HCT116 (cell line): Measurements from ENCODE around the gene MSI2. TPM values are rescaled to one million over a fixed set of nuclear protein-coding genes. Genes with fewer than 3 reads are reported as not detected.

Source experiments
- ATAC-seq: fragments of 200-7000 bp; cut with Tn5 transposase; 2 replicates; pipeline ENCODE4 v1.9.1; 2020; ENCODE audit warnings: mild to moderate bottlenecking, moderate library complexity
- BruUV-seq: library from RNA; stranded (reverse); fragments of 400-500 nt; replicated peaks from 2 replicates; lab custom pipeline; 2021; lab: Mats Ljungman, UMichigan
- CTCF ChIA-PET: fragments of 300-600 bp; sonication (Branson Sonifier 250); formaldehyde crosslinking; loops from one replicate; lab custom pipeline; 2021; ENCODE audit warnings: antibody characterized with exemption; lab: Charles Lee
- POLR2A ChIA-PET: fragments of 300-600, 350-600 bp; sonication (Branson Sonifier 250); formaldehyde crosslinking; loops from one replicate; lab custom pipeline; 2021; ENCODE audit warnings: antibody characterized with exemption; lab: Charles Lee
- RAD21 ChIA-PET, 2 experiments: fragments of 300-600 bp; sonication (Branson Sonifier 250); formaldehyde crosslinking; loops; one replicate each; lab custom pipeline; 2023; ENCODE audit warnings: low total read pairs in 2 of 2; ENCODE audit not compliant: uncharacterized antibody in 2 of 2, unreplicated experiment in 2 of 2, low non-redundant PET in 1 of 2; lab: Charles Lee
- DNase-seq: peaks from one replicate; pipeline ENCODE4 v3.0.0-alpha.2; 2010; ENCODE audit warnings: low read depth, low spot score
- H2AFZ ChIP-seq: fragments of 200-600 bp; shearing (Covaris generic), sonication (generic); 2 replicates; pipeline ENCODE4 v1.6.1; 2017; ENCODE audit warnings: low read depth, mixed run types, mixed read lengths, antibody characterized with exemption, low read length; ENCODE audit not compliant: poor library complexity, severe bottlenecking
- H3K27ac ChIP-seq: 2 replicates; pipeline ENCODE4 v1.5.1; 2012; ENCODE audit warnings: low read depth, low read length
- H3K27me3 ChIP-seq: fragments of 200-600 bp; sonication (generic); 2 replicates; pipeline ENCODE4 v1.6.1; 2016; ENCODE audit warnings: mixed run types, low read length, mixed read lengths; ENCODE audit not compliant: insufficient read depth
- H3K36me3 ChIP-seq, 2 experiments: fragments of 200-500 bp in 1 of 2; fragments of 200-600 bp in 1 of 2; sonication (Bioruptor generic) in 1 of 2; sonication (generic) in 1 of 2; 2 replicates each; pipeline versions ENCODE4 v1.5.1 to v1.6.1; 2014 to 2016; ENCODE audit warnings: low read length in 2 of 2, inconsistent platforms in 1 of 2, mixed read lengths in 1 of 2, mixed run types in 1 of 2; ENCODE audit not compliant: insufficient read depth in 2 of 2, control insufficient read depth in 1 of 2
- H3K4me1 ChIP-seq, 2 experiments: fragments of 200-600 bp in 1 of 2; sonication (generic) in 1 of 2; 2 replicates each; pipeline versions ENCODE4 v1.5.1 to v1.6.1; 2012 to 2017; ENCODE audit warnings: low read length in 2 of 2, inconsistent platforms in 1 of 2, mild to moderate bottlenecking in 1 of 2, mixed read lengths in 1 of 2, mixed run types in 1 of 2, moderate library complexity in 1 of 2; ENCODE audit not compliant: insufficient read depth in 2 of 2, control insufficient read depth in 1 of 2
- H3K4me2 ChIP-seq: fragments of 200-600 bp; sonication (generic); 2 replicates; pipeline ENCODE4 v1.6.1; 2017; ENCODE audit warnings: mixed run types, low read length, mixed read lengths
- H3K4me3 ChIP-seq, 2 experiments: fragments of 200-600 bp in 1 of 2; sonication (generic) in 1 of 2; replicated peaks in 1 of 2; 2 replicates each; pipeline ENCODE4 v1.5.1; 2011 to 2016; ENCODE audit warnings: low read length in 2 of 2, control low read depth in 1 of 2, low read depth in 1 of 2, mild to moderate bottlenecking in 1 of 2, mixed read lengths in 1 of 2, mixed run types in 1 of 2
- H3K79me2 ChIP-seq: fragments of 200-600 bp; sonication (generic); 2 replicates; pipeline ENCODE4 v1.6.1; 2017; ENCODE audit warnings: mild to moderate bottlenecking, mixed run types, low read length, moderate library complexity, mixed read lengths; ENCODE audit not compliant: insufficient read depth
- H3K9ac ChIP-seq: fragments of 200-600 bp; sonication (generic); 2 replicates; pipeline ENCODE4 v1.6.1; 2016; ENCODE audit warnings: low read length, mixed read lengths
- H3K9me2 ChIP-seq: fragments of 200-600 bp; sonication (generic), shearing (Covaris generic); 2 replicates; pipeline ENCODE4 v1.6.1; 2017; ENCODE audit warnings: mixed run types, mild to moderate bottlenecking, moderate library complexity; ENCODE audit not compliant: insufficient read depth
- H3K9me3 ChIP-seq, 2 experiments: fragments of 200-500 bp in 1 of 2; fragments of 200-600 bp in 1 of 2; sonication (Bioruptor generic) in 1 of 2; sonication (generic) in 1 of 2; 2 replicates each; pipeline ENCODE4 v1.6.1; 2014 to 2017; ENCODE audit warnings: low read length in 2 of 2, mixed read lengths in 2 of 2, inconsistent platforms in 1 of 2, low read depth in 1 of 2, mild to moderate bottlenecking in 1 of 2, mixed run types in 1 of 2, moderate library complexity in 1 of 2; ENCODE audit not compliant: control insufficient read depth in 1 of 2, insufficient read depth in 1 of 2
- H4K20me1 ChIP-seq: fragments of 200-600 bp; sonication (generic), shearing (Covaris generic); 2 replicates; pipeline ENCODE4 v1.6.1; 2017; ENCODE audit warnings: mixed run types, mild to moderate bottlenecking, moderate library complexity; ENCODE audit not compliant: insufficient read depth
- POLR2AphosphoS5 ChIP-seq: IDR thresholded peaks from 2 replicates; pipeline ENCODE4 v1.6.1; 2011; ENCODE audit warnings: mild to moderate bottlenecking, low read depth, low read length, moderate library complexity
- SIN3A ChIP-seq: IDR thresholded peaks from 2 replicates; pipeline ENCODE4 v1.6.1; 2012; ENCODE audit warnings: low read depth
- SP1 ChIP-seq: IDR thresholded peaks from 2 replicates; pipeline ENCODE4 v1.6.1; 2012; ENCODE audit warnings: low read depth
- SRF ChIP-seq: IDR thresholded peaks from 2 replicates; pipeline ENCODE4 v1.6.1; 2012; ENCODE audit warnings: low read depth
- TCF7L2 ChIP-seq: IDR thresholded peaks from 2 replicates; pipeline ENCODE4 v1.7.0; 2011; ENCODE audit warnings: borderline replicate concordance, inconsistent platforms; ENCODE audit not compliant: insufficient read depth, insufficient read length; ENCODE audit errors: extremely low read depth
- ZNF274 ChIP-seq: fragments of 200-500 bp; sonication (Bioruptor generic); IDR thresholded peaks from 2 replicates; pipeline ENCODE4 v1.6.1; 2014; ENCODE audit warnings: mild to moderate bottlenecking, low read depth, low read length, inconsistent platforms
- intact Hi-C: fragments of 100-400 bp; cut with micrococcal nuclease; formaldehyde crosslinking; loops from 2 replicates; pipeline ENCODE4 v1.10.0; 2022
- total RNA-seq: library from RNA; stranded (reverse); gene quantifications from one replicate; pipeline ENCODE4 v1.2.1, GENCODE V29; 2021; ENCODE audit not compliant: unreplicated experiment
- TF ChIP-seq, protein P1 (sequence below): IDR thresholded peaks from 2 replicates; pipeline ENCODE4 v1.6.1; 2012; ENCODE audit warnings: low read depth
- TF ChIP-seq, protein P2 (sequence below): IDR thresholded peaks from 2 replicates; pipeline ENCODE4 v1.6.1; 2012

Gene MSI2
- total RNA-seq, 1 experiment from 2014 or later = 137 TPM

DNA sequence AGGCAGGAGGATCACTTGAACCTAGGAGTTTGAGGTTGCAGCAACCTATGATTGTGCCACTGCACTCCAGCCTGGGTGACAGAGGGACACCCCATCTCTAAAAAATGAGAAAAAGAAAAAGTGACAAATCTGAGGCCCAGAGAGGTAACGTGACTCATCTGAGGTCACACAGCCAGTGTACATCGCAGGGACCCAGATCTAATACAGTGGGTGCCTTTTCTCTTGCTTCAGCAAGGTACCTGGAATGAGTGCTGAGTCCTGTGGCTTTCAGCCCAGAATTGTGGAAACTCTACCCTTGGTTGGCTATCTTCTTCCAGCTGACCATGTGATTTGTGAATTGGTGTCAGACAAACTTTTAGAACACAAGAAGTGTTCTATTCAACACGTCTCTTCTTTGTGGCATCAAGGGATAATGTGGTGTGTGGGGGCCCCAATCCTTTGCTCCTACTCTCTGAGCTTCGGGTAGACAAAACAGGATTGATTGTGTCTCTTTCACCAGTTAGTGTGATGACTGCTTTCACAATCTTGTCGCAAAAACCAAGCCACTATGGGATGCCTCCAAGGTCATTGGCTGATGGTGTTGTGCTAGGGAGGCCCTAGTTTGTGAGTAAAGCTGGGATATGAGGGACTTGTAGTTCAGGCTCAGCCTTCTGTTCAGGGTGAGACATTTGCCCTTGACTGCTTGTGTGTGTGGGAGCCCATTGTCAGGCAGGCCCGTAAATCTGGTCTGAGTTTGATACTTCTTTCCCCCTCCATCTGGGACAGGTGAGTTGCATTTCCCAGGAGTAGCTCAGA lies 71.0 kb downstream of the MSI2 start:
- POLR2A ChIA-PET = no interaction called here
- CTCF ChIA-PET = no interaction called here

More for the DNA sequence above, 71.0 kb downstream of the MSI2 start:
- BruUV-seq = no TSS peak
- Histone ChIP-seq H3K4me2 (no peak overlapping the region), H3K79me2 (peaks cover 33% of the 10 kb centered on the region), H3K27me3 (no peaks in the 10 kb centered on the region), H3K27ac (no peak overlapping the region), H3K4me3 (no peak overlapping the region), H3K9me3 (no peaks in the 10 kb centered on the region), H3K4me1 (peaks cover 9 to 10% of the 10 kb centered on the region in 2 experiments; a peak in 2 of 4 replicates), H3K36me3 (peaks cover 0 to 3% of the 10 kb centered on the region in 2 experiments; a peak in 1 of 4 replicates), H2AFZ (no peak overlapping the region), H4K20me1 (no peaks in the 10 kb centered on the region), H3K9me2 (no peaks in the 10 kb centered on the region), H3K9ac (no peak overlapping the region)
- DNase-seq (no peak), ATAC-seq (no peak)
- RAD21 ChIA-PET = no interaction called here
- TF ChIP-seq SRF = no peak
- TF ChIP-seq POLR2AphosphoS5 = no peak
- no peak for TF ChIP-seq SP1
- TF ChIP-seq SIN3A = no peak
- TF ChIP-seq, protein P1, sequence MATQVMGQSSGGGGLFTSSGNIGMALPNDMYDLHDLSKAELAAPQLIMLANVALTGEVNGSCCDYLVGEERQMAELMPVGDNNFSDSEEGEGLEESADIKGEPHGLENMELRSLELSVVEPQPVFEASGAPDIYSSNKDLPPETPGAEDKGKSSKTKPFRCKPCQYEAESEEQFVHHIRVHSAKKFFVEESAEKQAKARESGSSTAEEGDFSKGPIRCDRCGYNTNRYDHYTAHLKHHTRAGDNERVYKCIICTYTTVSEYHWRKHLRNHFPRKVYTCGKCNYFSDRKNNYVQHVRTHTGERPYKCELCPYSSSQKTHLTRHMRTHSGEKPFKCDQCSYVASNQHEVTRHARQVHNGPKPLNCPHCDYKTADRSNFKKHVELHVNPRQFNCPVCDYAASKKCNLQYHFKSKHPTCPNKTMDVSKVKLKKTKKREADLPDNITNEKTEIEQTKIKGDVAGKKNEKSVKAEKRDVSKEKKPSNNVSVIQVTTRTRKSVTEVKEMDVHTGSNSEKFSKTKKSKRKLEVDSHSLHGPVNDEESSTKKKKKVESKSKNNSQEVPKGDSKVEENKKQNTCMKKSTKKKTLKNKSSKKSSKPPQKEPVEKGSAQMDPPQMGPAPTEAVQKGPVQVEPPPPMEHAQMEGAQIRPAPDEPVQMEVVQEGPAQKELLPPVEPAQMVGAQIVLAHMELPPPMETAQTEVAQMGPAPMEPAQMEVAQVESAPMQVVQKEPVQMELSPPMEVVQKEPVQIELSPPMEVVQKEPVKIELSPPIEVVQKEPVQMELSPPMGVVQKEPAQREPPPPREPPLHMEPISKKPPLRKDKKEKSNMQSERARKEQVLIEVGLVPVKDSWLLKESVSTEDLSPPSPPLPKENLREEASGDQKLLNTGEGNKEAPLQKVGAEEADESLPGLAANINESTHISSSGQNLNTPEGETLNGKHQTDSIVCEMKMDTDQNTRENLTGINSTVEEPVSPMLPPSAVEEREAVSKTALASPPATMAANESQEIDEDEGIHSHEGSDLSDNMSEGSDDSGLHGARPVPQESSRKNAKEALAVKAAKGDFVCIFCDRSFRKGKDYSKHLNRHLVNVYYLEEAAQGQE = no peak
- no peak for TF ChIP-seq TCF7L2
- TF ChIP-seq, protein P2, sequence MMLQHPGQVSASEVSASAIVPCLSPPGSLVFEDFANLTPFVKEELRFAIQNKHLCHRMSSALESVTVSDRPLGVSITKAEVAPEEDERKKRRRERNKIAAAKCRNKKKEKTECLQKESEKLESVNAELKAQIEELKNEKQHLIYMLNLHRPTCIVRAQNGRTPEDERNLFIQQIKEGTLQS = no peak
- no peak for TF ChIP-seq ZNF274
- intact Hi-C loops = no loop called here
